Subcutaneous adipose tissue (tissue), 4 donors: ENCODE data around the gene SCNN1G. TPM values are rescaled to one million over a fixed set of nuclear protein-coding genes. Genes with fewer than 3 reads are reported as not detected.

Source experiments
- CTCF ChIP-seq: fragments of 450-650 bp; IDR thresholded peaks from one replicate; pipeline ENCODE4 v1.5.1; 2016; ENCODE audit warnings: low read depth, mild to moderate bottlenecking, control low read depth, antibody characterized with exemption, moderate library complexity
- total RNA-seq, 4 donors: library from RNA; depleted of rRNA; stranded (reverse); fragments of >200 nt; gene quantifications; one replicate each; pipeline ENCODE4 v1.1.0, GENCODE V29; 2016

The SCNN1G gene
- total RNA-seq, 4 donors from 2014 or later: 0.22 TPM; not detected in 3

GRCh38 chr16:23202166-23202565 is 19.6 kb downstream of the SCNN1G start:
- no peak for TF ChIP-seq CTCF

GRCh38 chr16:23206986-23207385 is 24.4 kb downstream of the SCNN1G start:
- no peak for TF ChIP-seq CTCF

GRCh38 chr16:23207485-23207884 is 24.9 kb downstream of the SCNN1G start:
- TF ChIP-seq CTCF: no peak

- TF ChIP-seq CTCF: no peak
Observed at GRCh38 chr16:23209606-23210005, 27.1 kb downstream of the SCNN1G start.

- no peak for TF ChIP-seq CTCF
Observed at GRCh38 chr16:23213831-23214230, 31.3 kb downstream of the SCNN1G start.

GRCh38 chr16:23214796-23215195 is 32.3 kb downstream of the SCNN1G start:
- no peak for TF ChIP-seq CTCF

GRCh38 chr16:23215435-23215834 is 32.9 kb downstream of the SCNN1G start:
- TF ChIP-seq CTCF: no peak
